NT2/D1 (cell line): ENCODE results near the gene CRPPA.

ENCODE experiments used
- YY1 ChIP-seq: IDR thresholded peaks from 2 replicates; pipeline ENCODE4 v1.6.1; 2011; ENCODE audit not compliant: insufficient read length, insufficient read depth
- ZNF274 ChIP-seq: IDR thresholded peaks from 2 replicates; pipeline ENCODE4 v1.6.1; 2011; ENCODE audit warnings: mild to moderate bottlenecking, low read depth, low read length

- no peak for TF ChIP-seq YY1
- no peak for TF ChIP-seq ZNF274
These were observed 9.9 kb downstream of the CRPPA start for GRCh38 chr7:16411391-16411790.
